ENCODE results near the gene PHLDA3. TPM values are rescaled to one million over a fixed set of nuclear protein-coding genes. Genes with fewer than 3 reads are reported as not detected.

Gene PHLDA3
- total RNA-seq, 1 donor, result 68.6 TPM

DNA sequence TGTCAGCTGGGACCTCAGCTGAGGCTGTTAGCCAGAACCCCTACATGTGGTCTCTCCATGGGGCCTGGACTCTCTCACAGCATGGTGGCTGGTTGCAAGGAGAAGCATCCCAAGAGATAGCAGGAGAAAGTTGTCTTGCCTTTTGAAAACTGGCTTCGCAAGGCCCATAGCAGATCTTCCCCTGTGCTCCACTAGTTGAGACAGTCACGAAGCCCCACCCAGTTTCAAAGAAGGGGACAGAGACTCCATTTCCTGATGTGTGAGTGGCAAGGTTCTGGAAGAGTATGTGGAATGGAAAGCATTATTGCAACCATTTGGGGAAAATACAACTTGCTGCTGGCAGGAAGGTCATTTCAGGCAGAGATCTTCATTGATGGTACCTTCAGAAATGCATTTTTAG is 45.5 kb upstream of the PHLDA3 start:
- TF ChIP-seq, protein P1, sequence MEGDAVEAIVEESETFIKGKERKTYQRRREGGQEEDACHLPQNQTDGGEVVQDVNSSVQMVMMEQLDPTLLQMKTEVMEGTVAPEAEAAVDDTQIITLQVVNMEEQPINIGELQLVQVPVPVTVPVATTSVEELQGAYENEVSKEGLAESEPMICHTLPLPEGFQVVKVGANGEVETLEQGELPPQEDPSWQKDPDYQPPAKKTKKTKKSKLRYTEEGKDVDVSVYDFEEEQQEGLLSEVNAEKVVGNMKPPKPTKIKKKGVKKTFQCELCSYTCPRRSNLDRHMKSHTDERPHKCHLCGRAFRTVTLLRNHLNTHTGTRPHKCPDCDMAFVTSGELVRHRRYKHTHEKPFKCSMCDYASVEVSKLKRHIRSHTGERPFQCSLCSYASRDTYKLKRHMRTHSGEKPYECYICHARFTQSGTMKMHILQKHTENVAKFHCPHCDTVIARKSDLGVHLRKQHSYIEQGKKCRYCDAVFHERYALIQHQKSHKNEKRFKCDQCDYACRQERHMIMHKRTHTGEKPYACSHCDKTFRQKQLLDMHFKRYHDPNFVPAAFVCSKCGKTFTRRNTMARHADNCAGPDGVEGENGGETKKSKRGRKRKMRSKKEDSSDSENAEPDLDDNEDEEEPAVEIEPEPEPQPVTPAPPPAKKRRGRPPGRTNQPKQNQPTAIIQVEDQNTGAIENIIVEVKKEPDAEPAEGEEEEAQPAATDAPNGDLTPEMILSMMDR (IDR thresholded peaks at IDR 0.05; ENCODE audit: insufficient read depth, low read length), result no peak
- no peak for DNase-seq (ENCODE audit: low read depth)

DNA sequence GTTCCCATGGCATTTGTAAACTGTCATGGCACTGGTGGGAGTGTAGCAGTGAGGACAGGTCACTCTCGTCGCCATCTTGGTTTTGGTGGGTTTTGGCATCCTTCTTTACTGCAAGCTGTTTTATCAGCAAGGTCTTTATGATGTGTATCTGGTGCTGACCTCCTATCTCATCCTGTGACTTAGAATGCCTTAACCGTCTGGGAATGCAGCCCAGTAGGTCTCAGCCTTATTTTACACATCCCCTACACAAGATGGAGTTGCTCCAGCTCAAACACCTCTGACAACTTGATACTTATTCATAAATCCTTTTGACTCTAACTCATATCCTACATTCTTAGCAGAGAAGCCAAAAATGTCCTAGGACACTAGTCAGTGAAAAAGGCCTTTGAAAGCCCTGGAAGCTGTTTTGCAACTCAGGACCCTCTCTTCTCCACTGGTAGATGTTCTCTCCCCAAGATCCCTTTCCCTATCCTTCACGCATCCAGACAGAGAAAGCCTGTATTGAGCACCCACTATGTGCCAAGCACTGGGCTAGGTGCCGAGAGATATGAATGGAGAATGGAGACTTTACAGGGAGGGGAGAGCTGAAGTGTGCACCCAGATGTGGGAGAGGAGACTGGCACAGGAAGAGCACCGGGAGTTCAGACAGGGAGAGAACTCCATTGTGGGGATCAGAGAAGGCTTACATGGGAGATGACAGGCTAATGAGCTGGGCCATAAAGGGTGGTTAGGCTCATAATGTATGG is 44.7 kb upstream of the PHLDA3 start:
- TF ChIP-seq, protein P1 (IDR thresholded peaks at IDR 0.05; ENCODE audit: insufficient read depth, low read length), result no peak
- DNase-seq (ENCODE audit: low read depth), result no peak
- H3K4me3 ChIP-seq (ENCODE audit: low read depth, low read length), result no peak overlapping the region

More for the DNA sequence above, 45.5 kb upstream of the PHLDA3 start:
- H3K4me3 ChIP-seq (ENCODE audit: low read depth, low read length), result no peak overlapping the region

DNA sequence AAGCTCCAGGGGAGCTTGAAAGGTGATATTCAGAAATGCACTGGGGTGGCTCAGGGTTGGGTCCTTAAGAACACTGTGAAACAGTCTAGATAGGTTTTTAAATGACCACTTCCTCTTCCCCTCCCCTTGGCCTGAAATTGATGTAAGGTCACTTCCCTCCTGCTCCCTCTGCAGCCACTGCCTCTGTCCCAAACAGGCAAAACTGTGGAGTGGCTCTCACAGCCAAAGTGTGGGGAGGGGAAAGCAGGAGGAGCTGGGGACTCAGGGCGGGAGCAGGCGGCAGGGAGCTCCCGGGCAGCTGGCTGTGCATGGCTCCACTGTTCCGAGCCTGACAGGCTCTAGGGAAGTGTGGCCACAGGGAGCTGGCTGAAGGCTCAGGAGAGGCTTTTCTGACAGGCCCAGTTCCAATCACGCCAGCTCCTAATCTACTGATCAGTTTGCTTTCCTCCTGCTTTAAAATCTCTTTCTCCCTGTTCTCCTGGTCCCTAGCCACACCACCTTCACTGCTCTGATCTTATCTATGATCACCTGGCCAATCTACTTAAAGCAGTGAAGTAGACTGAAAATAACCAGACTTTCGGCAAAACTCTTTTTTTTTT is 43.1 kb upstream of the PHLDA3 start:
- no peak for DNase-seq (ENCODE audit: low read depth)
- TF ChIP-seq, protein P1 (IDR thresholded peaks at IDR 0.05; ENCODE audit: insufficient read depth, low read length), result no peak

DNA sequence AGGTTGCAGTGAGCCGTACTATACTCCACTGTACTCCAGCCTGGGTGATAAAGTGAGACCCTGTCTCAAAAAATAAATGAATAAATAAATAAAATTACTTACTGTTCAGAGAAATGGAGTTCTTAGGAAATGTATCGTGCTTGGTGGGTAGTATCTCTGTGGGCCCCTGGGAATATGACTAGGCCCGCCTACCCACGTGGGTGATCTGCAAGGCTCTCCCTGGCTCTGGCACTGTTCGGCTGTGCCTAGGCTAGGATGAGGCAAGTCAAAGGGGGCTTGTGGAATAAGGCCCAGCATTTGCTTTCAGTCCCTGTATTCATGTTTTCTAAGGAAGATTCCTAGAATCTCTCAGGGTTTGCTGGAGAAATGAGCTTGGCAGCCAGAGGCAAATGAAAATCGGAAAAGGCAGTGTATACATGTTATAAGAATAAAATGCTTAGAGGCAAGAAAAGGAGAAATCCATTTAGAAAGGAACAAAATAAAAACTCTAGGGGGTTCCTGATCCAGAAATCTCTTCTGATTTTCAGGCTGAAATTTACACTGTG is 42.5 kb upstream of the PHLDA3 start:
- TF ChIP-seq, protein P1 (IDR thresholded peaks at IDR 0.05; ENCODE audit: insufficient read depth, low read length), result no peak
- no peak overlapping the region for H3K4me3 ChIP-seq (ENCODE audit: low read depth, low read length)
- DNase-seq (ENCODE audit: low read depth), result no peak

More for the DNA sequence above, 43.1 kb upstream of the PHLDA3 start:
- no peak overlapping the region for H3K4me3 ChIP-seq (ENCODE audit: low read depth, low read length)

DNA sequence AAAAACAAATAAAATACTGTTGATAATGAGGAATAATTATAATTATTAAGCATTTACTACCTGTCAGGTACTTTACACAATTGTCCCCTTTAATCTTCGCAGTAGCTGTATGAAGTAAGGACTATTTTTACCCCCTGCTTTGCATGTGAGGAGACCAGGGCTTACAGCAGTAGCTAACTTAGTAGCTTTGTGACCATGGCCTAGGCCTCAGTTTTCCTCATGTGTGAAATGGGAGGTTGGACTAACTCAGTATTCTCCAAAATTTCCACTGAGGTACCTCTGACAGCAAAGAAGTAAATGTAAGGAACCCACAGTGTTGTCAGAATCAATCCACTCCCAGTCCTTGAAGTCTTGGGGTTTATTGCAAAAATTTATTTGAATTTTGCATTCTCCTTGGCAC is 41.7 kb upstream of the PHLDA3 start:
- no peak for DNase-seq (ENCODE audit: low read depth)
- TF ChIP-seq, protein P1 (IDR thresholded peaks at IDR 0.05; ENCODE audit: insufficient read depth, low read length), result no peak
- H3K4me3 ChIP-seq (ENCODE audit: low read depth, low read length), result no peak overlapping the region

DNA sequence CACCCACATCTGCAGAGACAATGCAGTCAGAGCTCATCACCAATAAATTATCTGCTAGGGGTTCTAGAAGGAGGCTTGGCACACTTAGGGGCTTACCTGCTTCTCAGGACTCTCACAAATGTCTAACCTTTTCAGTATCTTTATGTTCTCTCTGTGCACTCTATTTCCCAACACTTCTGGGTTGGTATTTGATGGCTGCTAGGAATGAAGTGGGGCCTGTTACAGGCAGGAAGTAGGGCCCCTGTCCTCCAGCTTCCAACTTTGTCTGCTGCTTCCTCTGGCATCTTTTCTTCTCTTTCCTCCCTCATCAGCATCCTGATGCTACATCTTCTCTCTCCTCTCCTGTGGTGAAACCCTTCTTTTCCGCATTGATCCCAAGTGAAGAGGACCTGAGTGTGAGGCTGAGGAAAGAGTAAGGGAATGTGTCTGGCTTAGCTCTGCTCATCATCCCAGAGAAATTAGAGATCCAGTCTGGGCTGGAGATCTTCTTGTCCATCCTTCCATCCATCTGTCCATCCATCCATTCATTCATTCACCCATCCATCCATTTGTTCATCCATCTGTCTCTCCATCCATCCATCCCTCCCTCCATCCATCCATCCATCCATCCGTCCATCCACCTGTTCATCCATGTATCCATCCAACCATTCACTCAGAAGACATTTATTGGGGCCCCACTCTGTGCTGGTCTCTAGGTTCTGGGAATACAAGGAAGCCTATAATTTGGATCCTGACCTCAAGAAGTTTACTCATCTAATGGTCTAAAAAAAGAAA is 40.8 kb upstream of the PHLDA3 start:
- no peak overlapping the region for H3K4me3 ChIP-seq (ENCODE audit: low read depth, low read length)
- no peak for DNase-seq (ENCODE audit: low read depth)
- TF ChIP-seq, protein P1 (IDR thresholded peaks at IDR 0.05; ENCODE audit: insufficient read depth, low read length), result no peak

Data from fibroblast of the aortic adventitia (primary cell).